Islet precursor cell (in vitro differentiated cells): ENCODE measurements around the gene DNAJA3.
"Not testable (repeated sequence)": the region's sequence is repeated elsewhere in the genome, so short reads cannot be mapped to it uniquely, and the experiment has no call there.

Source experiments
- DNase-seq: peaks from one replicate; pipeline ENCODE4 v3.0.0-alpha.2; 2018

The DNAJA3 gene

GRCh38 chr16:4387781-4388180 is 37.9 kb upstream of the DNAJA3 start:
- no peak for DNase-seq

DNA sequence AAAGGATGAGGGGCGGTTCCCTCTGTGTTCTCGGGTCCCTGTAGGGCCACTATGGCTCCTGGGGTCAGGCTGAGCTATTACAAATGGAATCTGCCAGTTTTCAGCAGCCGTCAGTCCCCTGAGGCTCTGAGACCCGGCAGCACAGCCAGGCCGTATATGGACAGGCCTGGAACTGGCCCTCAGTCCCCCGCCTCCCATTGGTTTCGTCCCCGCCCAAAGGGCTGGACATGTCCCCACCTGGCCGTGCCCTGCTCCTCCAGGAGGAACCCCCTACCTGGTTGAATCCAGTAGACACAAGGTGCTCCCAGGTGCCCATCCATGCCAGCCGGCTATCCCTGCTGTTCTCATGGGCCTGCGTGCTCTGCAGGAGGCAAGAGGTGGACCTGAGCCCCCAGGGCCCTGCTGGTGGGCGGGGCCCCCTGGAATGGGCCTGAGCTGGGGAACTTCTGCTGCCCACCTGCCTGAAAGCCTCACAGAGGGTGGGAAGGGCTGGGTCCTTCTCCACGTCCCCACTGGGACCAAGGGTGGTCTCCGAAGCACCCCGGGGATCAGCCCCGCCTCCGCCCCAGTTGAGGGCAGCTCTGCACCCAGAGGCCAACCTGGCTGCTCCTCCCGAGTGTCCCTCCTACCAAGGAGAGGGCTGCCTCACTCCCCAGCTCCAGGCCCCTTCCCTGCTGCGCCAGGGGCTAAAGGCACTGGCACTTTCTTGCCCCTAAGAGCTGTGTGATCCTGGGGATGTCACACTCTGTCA is 37.2 kb upstream of the DNAJA3 start:
- peak; percentile 94 for DNase-seq

- peak; percentile 52 for DNase-seq
Observed at GRCh38 chr16:4389051-4389955, 36.4 kb upstream of the DNAJA3 start.

DNA sequence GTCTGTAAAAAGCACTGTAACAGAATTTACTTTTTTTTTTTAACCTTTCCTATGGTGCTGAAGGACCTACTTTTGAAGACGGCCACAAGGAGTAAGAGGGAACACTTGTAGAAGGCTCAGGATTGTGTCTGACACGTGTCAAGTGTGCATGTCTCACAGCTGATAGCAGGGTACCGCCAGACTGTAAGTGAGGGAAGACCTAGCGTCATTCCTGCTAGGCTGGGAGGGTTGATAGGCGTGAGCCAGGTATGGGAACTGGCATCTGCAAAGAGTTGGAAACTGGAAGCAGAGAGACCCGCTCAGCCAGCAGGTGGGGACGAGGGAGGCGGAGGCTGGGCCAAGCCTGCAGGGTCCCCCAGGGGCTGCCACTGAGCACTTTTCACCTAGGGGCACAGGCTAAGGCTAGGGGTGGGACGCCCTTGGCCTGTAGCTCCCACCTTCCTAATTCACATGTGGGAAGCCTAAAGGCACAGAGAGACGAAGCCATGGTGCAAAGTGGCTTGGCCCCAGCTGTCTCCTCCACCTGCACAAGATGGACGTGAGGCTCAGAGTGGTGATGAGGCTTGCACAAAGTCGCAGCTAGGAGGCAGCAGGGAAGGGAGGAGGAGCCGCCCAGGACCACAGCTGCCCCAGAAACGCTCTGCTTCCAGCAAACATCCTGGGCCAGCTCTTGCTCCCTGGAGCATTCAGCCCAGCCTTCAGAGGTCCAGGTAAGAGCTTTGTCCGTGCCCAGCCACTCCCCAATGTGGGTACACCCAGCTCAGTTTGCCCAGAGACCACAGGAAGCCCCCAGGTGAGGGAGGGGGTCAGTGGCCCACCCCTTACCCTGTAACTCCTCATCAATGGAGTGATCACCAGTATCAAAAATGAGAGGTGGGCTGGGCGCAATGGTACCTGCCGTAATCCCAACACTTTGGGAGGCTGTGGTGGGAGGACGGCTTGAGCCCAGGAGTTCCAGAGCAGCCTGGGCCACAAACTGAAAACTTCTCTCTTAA is 35.1 kb upstream of the DNAJA3 start:
- peak; percentile 69 for DNase-seq

DNA sequence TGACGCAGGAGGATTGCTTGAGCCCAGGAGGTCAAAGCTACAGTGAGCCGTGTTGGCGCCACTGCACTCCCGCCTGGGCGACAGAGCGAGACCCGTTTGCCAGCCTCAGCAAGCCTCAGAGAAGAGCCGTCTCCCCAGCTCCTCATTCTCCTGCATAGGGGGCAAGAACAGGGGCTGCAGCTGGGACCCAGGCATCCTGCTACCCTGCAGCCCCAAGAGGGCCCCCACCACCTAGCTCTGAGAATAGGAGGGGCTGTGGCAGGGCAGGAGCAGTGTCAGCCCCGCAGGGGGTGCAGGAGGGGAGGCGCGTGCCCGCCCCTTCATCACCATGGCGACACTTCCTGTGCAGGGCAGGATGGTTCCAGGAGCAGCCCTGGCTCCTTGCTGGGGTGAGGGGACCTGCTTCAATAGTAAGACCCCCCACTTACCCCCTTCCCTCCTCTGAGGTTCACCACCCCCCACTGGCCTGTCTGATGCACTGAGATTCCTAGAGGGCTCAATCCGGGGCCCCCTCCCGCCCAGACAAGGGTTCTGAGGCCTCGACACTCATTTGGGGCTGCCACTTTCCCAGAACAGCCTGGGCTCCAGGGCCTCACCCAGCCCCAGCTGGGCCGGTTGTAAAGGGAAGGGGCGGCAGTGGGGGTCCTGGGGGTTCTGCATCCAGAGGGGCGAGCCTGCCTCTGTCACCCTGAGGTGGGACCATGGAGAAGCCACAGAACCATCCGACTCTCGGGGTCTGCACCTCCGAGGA is 33.9 kb upstream of the DNAJA3 start:
- DNase-seq, result peak; percentile 58

DNA sequence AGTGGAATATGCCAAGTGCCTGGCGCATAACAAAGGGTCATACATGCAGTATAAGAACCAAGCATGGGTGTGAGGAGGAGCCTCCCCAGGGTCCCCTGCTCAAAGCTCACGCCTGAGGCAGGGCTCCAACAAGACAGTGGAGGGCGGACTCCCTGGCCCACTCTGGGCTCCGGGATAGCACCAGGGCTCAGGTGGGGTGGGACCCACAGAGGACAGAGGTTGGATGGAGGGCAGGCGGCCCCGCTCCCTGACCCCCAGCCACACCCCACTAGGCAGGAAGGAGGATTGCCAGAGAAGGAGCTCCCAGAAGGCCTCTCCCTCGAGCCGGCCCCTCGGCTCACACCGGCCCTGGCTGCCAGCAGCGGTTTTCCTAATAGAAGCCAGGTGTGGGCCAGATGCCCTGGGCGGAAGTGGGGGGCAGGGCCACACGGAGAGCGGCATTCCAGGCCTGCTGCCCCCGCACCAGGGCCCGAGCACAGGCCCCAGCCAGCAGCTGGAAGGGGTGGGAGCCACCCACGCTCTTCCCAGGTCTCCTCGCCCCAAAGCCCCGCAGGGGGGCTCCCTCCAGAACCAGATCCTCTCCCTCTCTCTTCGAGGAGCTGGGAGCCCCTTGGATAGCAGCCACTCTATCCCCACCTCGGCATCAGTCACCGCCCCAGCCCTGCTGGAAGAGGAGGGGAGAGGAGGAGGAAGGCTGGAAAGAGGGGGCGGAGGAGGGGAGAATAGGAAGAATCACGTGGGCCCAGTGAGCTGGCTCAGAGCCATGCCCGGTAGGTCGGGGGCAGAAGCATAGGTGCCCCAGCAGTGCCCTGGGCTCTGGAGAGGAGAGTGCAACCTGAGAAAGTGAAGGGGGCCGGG is 33.1 kb upstream of the DNAJA3 start:
- peak; percentile 90 for DNase-seq

GRCh38 chr16:4393240-4393600 is 32.4 kb upstream of the DNAJA3 start:
- peak; percentile 61 for DNase-seq

- not testable (repeated sequence) for DNase-seq
Observed at GRCh38 chr16:4393850-4394249, 31.8 kb upstream of the DNAJA3 start.

DNA sequence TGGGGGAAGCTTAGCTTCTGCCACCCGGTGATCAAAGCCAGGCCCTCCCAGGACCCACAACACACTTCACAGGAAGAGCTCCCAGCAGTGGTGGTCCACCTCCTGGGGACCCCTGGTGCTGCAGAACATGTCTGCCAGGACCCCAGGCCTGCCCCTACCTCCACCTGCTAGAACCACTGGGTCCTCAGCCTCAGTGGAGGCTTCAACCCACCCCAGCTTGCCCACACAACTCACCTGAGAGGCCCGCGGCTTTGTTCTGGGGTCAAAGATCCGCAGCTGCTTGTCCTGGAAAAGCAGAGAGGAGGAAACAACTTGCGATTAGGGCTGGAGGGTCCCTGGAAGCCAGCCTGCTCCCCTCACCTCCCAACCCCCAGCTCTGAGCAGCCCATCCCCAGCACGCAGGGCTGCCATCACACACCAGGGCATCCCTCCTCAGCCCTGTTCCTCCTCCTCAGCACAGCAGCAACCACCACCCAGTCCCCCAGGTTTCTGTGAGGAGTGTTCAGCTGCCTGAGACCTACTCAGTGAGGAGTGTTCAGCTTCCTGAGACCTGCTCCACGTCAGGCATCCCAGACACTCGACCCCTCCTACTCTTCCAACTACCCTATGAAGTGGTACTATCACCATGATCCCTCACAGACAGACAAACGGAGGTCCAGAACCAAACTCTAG is 30.5 kb upstream of the DNAJA3 start:
- DNase-seq, result peak; percentile 54

DNA sequence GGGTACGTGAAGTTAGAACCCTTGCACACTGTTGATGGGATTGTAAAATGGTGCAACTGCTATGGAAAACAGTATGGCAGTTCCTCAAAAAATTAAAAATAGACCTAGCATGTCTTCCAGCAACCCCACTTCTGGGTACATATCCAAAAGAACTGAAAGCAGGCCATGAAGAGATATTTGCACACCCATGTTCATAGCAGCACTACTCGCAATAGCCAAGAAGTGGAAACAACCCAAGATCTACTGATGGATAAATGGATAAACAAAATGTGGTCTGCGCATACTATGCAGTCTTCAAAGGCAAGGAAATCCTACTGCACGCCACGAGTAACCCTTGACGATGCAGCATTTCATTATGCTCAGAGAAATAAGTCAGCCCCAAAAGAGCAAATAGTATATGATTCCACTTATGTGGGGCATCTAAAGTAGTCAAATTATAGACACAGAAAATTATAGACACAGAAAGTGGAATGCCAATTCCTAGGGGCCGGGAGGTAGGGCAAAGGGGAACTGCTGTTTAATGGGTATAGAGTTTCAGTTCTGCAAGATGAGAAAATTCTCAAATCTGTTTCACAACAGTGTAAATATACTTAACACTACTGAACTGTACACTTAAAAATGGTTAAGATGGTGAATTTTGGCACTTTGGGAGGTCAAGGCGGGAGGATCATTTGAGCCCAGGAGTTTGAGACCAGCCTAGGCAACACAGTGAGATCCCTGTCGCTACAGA is 26.5 kb upstream of the DNAJA3 start:
- no peak for DNase-seq

DNA sequence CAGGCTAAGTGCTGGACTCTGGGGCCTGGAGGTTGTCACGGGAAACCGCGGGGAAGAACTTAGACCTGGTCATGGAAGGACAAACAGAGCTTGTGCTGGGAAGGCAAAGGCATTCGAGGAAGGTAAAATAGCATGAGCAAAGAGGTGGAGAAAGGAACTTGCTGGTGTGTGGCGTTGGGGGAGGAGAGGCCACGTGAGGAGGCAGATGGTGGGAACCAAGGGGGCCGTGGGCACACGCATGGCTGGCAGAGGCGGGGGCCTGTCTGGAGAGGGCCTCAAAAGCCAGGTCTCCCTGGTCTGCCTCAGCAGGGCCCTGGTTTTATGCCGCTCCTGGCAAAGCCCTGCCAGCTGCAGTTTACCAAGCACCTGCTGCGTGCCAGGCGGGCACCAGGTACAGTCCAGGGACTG is 24.6 kb upstream of the DNAJA3 start:
- DNase-seq, result peak; percentile 50

- DNase-seq, result no peak
Observed at GRCh38 chr16:4401510-4401909, 24.2 kb upstream of the DNAJA3 start.

- DNase-seq, result peak; percentile 91
Observed at GRCh38 chr16:4402439-4403132, 23.1 kb upstream of the DNAJA3 start.

DNA sequence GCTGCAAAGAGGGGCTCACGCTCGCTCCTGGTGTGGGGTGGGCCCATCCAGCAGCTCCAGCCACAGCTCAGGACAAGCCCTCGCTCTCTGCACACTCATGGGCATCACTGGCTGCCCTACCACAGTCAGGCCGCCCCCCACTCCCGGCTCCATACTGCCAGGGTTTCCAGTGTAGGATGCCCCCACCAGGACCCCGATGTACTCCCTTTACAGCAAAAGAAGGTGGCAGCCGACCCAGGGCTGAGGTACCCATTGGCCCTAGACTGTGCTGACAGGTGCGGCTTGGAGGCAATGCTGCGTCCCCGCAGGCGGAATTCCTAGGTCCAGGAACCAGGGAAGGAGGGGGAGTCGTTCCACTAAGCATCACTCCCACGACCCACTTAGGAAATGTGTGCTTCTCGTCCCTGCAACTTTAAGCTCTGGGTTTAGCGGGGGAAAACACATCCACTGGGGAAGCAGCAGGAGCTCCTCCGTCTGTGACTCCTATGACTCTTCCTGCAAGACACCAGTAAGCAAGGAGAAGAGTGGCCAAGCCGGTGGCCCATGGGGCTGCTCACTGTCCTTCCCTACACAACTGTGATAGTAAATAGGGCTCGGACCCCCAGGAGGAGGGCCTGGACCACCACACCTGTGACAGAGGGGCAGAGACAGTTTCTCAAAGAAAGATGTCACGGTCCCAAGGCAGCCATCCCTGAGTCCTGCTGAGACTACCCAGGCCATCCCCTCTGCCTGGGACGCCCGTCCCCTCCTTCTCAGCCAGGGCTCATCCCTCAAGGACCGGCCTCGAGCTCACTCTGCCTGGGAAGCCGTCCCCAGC is 22.3 kb upstream of the DNAJA3 start:
- DNase-seq, result peak; percentile 48

DNA sequence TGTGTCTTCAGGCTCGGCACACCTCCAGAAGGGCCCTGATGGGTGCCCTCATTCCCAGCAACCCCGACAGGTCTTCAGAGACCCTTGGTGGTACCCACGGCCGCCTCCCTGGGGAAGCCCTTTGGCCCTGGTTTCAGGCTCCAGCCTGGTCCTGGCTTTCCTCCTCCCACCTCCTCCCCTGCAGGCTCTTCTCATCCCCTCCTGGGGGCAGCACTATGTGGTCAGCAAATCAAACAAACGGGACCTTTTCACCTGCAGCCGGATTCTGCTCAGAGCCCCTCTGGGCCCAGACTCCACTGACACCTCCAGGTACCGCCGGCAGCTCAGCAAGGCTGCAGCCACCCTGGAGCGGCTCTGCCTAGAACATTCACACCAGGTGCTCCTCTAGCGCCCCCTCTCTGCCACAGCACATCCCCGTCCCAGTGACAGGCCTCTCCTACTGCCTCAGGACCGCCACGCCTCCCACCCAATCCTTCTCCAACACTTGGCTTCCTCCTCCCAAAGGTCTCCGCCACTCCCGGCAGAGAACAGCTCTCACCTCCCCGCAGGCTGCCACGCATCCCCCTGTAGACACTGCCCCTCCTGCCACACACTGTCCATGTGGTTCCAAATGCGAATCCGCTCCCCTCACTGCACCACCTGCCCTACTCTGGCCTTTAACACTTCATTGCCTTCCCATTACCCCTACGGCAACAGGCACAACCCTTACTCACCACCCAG is 21.3 kb upstream of the DNAJA3 start:
- DNase-seq, result peak; percentile 93

DNA sequence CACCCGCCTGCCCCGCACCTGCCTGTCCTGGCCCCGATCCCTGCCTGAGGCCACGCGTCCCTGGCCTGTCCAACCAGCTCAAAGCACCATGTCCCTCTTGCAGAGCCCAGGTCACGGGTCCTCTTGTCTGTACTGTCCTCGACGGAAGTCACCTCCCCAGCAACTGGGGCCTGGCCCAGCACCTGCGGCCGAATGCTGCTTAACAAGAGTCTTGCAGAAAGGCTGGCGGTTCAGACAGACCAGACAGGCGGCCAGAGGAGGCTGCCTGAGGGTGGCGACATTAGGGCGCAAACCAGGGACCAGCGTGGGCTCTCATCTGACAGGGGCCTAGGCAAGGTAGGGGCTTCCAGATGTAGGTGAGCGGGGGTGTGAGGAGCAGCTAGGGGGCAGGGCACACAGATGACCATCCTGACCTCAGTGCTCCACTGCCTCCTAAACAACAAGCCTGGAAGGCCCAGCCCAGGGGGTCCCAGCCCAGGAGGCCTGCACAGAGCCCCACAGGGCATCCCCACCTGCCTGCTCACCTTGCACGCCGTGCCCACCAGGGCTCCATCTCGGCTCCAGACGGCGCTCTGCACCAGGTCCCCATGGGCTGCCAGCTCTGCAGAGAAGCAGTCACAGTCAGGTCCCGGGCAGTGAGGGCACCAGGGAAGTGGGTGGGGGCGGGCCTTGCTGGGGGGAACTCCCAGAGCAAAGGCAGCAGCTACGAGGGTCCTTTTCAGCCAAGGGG is 20.5 kb upstream of the DNAJA3 start:
- DNase-seq, result peak; percentile 66
